Body of pancreas (tissue), 4 donors: ENCODE data around the gene ATE1.

ENCODE experiments used
- CTCF ChIP-seq, 7 experiments: fragments of 450-650 bp in 4 of 7; fragments of 200-600 bp in 3 of 7; sonication (generic) in 3 of 7; IDR thresholded peaks; one replicate each; pipeline ENCODE4 v1.5.1; 2016 to 2019; ENCODE audit warnings: antibody characterized with exemption in 7 of 7
- POLR2A ChIP-seq, 3 donors: fragments of 450-650 bp; IDR thresholded peaks; one replicate each; pipeline ENCODE4 v1.6.1; 2016; ENCODE audit warnings: antibody characterized with exemption in 3 of 3, mild to moderate bottlenecking in 2 of 3

- peak; percentile 83 to 92 (median 91) for TF ChIP-seq POLR2A (IDR thresholded peaks at IDR 0.05)
- peak in 2 of 7 experiments; percentile 16 to 24 for TF ChIP-seq CTCF (IDR thresholded peaks at IDR 0.05)
Observed at GRCh38 chr10:121927841-121928527, at the start of gene ATE1.
